ENCODE data around the gene CDH23.

The CDH23 gene

DNA sequence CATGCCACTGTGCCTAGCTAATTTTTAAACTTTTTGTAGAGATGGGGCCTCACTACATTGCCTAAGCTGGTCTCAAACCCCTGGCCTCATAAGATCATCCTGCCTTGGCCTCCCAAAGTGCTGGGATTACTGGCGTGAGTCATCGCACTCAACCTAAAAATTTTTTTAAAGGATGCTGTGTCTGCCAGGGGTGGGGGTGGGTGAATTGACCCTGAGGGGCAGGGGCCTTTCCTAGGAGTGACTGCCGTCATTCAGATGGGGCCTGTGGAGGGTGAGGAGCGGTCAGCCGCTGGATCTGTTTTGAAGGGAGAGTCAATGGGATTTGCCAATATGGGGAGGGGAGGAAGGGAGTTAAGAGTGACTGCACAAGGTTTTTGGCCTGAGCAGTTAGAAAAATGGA lies 233.4 kb downstream of the CDH23 start:
- DNase-seq = no peak

DNA sequence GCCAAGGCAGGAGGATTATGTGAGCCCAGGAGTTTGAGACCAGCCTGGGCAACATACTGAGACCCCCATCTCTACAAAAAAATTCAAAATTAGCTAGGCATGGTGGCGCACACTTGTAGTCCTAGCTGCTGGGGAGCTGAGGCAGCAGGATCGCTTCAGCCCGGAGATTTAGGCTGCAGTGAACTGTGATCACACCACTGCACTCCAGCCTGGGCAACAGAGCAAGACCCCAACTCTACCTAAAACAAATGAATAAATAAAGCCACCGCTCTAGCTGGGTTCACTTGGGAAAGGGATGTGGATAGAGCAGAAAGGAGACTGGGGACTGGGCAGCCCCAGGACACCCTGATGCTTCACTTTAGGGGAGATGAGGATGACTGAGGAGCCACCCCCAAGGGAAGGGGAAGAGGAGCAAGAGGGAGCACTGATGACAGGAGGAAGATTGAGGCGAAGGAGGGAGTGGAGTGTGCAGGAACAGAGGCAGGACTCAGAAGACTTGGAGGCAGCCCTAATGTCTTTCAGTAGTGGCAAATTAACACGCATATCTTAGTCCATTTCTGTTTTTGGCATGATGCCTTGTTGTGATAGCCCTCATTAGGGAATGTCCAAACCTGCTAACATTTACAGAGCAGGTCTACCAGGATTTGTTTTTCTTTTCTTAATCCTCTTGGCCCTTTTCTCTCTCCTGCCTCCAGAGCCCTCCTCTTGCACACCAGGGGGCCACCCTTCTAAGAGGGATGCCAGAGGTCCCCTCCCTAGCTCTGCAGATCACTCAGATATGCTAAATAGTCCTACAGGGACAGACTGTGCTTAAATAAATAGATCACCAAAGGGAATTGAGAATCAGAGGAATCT lies 234.5 kb downstream of the CDH23 start:
- DNase-seq = no peak

DNA sequence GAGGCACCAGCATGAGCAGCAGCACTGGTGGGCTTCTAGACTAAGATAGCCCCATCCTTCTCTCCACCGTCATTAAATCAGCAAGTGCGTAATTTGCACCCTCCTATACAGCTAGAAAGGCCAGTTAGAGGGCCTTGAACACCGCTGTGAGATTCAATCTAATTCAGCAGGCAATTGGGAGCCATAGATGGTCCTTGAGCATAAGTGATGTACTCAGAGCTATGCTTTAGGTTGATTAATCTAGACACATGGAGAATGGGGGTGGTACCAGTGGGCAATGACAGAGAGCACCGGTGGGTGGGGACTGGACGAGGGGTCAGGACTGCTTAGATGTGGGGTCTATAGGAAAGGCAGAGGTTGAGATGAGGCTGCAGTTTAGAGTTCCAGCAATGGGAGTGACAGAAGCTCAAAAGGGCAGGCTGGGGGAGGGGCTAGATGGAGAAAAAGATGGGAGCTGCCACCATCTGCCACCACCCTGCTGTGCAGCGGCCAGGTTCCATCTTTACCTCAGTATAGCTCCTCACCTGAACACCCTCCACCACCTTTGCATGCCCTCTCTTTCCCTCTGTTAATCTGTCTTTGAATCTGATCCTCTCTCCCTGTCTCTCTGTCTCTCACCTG lies 235.6 kb downstream of the CDH23 start:
- DNase-seq = no peak

DNA sequence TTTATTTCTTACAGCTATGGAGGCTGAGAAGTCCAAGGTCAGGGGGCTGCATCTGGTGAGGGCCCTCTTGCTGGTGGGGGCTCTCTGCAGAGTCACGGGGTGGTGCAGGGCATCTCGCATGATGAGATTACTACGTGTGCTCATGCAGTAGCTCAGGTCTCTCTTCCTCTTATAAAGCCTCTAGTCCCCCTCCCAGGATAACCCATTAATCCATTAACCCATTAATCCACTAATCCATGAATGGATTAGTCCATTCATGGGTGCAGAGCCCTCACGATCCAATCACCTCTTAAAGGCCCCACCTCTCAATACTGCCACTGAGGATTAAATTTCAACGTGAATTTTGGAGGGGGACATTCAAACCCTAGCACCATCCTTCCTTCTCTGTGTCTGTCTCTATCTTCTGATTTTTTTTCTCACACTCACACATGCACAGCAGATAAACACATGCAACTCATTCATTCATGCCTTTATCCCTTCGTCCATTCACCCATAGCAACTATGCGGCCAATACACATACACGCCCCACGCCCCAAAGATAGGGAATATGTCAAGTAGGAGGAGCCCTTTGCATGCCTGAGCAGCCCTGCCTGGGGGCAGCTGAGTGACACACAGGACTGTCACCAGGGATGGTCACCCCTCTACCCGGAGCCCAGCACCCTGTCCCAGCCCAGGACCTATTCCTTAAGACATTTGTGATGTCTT lies 236.3 kb downstream of the CDH23 start:
- no peak for DNase-seq

DNA sequence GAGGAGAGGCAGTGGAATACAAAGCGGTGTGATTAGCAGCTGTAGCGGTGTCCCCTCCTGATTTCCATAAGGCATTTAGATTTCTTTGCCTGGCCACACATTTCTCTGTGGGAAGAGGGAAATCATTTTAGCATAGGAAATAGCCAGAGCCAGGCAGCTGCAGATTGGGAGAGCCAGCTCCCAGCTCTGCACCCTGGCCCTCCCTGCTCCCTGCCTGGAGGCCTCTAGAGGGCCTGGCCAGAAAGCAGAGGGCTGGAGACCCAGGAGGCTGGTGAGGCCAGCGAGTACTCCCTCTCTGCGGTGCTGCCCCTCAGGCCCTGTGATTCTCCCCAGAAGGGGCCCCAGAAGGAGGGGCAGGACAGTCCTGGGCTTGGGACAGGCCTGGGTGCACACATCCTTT lies 237.2 kb downstream of the CDH23 start:
- no peak for DNase-seq

DNA sequence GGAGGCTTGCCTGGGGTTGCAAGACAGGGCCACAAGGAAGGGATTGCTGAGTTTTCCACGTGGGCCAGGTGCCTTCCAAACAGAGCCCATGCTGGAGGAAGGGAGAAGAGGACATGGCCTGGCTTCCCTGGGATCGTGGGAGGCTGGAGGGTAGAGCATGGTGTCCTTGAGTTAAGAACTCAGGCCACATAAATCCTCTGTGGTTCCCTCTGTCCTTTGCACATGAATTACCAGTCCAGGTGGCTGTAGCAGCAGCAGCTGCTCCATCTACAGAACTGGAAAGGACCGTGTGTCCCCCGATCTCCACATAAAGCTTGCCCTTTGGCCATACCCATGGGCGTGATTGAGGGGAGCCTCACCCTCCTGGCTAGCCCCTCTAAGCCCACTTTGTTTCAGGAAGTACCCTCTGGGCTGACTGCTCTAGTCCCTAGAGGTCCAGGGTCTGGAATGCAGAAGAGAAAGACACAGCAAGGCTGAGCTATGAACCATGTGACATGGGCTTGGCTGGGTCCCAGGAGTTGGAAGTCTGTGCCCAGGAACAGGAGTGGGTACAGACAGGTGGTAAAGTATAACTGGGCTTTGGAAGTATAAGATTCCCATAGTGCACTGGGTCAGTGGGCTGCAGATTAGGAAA lies 237.9 kb downstream of the CDH23 start:
- DNase-seq = no peak

DNA sequence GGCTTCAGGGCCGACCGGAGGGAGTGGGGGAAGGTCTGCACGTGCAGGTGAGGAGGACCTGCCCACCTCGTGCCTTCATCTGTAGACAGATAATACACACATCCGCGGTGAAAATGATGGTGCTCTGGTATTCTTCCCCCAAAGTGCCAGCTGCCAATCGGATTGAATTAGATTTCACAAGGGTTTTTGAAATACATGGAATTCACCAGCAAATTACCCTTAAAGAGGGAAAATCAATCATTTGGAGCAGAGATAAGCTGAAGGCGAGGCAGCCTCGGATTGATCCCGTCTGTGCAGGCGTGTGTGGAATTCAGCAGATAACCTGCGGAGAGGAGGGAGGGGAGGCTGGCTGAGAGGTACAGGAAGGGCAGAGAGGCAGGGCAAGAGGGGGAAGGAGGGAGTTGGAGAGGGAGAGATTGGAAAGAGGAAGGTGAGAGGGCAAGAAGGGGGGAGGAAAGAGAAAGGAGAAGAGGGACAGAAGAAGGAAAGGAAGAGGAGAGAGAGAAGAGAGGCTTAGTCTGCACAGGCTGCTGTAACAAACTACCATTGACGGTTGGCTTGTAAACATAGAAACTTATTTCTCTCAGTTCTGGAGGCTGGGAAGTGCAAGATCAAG lies 238.6 kb downstream of the CDH23 start:
- no peak for DNase-seq

DNA sequence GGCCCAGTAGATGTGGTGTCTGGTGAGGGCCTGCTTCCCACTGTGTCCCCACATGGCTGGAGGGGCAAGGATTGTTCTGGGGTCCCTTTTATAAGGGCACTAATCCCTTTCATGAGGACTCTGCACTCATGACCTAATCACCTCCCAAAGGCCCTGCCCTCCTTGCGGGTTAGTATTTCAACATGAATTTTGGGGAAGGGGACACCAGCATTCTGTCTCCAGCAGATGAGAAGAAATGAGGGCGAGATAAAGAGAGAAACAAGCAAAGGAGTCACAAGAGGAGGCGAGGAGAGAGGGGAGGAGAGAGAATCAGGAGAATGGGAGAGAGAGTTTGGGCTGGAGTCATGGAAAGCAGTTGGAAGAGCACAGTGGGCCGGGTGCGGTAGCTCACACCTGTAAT lies 239.1 kb downstream of the CDH23 start:
- DNase-seq = no peak

DNA sequence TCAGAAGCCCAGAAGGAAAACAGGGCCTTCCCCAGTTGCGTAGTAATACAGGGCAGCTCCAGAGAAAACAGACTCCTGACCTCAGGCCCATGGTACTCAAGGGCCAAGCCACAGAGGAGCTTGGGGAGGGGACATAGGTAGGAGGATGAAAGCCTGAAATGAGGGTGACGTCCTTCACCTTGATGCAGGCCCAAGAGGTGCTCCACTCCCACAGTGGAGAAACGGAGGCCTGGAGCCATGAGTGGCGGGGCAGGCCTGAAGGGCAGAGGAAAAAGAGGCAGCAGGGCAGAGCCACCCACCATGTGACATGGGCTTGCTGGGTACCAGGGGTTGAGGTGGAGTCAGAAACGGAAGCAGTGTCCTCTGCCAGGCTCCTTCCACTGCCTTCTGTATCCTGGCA lies 239.9 kb downstream of the CDH23 start:
- DNase-seq = no peak

DNA sequence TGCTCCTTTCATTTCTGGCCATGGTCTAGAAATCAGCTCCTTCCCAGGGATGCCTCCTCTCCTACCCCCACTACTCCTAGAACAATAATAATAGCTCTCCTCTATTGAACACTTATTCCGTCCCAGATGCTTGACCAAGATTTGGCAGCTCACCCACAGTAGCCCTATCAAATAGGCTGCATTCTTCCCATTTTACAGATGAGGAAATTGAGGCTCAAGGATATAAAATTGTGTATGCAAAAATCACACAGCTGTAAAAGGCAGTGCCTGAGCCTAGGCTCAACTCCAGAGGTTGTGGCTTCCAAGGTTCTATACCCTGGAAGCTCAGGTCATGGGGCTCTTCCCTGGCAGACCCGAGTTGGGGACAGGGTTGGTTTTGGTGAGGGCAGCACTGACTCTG lies 240.6 kb downstream of the CDH23 start:
- DNase-seq = no peak

DNA sequence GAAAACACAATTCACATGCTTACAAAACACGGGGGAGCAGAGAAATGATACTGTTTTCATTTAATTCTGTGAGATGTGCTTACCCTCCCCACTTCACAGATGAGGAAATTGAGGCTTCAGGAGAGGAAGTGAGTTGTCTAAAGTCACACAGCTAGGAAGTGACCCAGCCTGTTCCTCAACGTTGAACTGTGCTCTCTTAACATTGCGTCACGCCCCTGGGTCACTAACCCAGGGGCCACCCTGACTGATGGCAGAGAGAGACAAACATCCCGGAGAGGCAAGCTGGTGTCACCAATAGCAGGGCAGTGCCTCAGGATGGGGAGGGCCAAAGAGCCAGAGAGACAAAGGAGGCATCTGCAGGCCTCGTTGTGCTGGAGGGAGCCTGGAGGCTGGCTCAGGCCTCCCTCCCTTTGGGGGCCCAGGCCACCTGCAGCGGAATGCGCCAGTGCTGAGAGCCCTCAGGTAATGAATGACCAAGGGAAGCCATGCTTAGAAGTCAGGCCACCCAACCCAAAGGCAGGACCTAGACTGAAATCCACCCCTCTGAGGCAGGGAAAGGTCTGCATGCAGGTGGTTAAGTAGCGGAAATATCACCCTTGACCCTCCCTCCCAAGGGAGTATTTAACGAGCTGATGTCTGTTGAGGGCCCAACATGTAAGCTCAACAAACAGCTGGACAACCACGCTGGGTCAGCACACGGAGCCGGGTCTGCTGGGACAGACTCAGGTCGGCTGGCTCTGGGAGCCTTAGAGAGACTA lies 241.5 kb downstream of the CDH23 start:
- no peak for DNase-seq

DNA sequence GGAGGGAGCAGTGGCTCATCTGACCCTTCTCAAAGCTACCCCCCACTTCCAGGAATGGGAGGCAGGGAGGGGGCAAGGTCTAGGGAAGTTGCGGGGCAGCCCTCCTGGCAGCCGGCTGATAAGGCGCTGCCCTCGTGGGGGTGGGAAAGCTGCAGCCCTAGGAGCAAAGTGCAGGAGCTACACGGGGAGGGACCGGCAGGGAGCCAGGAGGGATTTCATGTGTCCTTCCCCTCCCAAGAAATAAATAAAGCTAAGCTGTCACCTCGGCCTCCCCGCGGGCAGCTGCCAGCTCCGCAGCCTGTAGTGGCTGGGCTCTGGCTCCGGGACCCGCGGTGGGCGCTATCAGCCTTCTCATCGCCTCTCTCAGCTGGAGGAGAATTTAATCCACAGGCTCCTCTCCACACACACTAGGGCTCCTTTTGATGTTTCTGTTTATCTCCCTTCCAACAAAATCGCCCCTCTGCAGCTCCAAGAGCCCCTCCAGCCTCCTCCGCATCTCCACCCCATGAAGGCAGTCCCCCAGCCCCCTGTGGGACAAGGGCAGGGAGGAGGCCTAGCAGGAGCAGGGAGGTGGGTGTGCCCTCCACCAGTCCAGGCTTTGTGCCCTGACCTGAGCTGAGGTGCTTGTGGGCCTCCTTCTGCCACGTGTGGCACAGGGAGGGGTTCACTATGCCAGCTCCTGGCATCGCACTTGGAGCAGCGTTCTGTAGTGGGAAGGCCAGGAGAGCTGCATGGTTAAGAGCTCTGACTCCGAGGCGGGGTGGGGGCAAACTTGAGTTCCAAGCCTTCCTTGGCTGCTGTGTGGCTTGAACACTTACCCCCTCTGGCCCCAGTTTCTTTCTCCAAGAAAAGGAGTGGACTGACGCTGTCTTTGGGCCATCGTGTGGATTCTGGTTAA lies 242.4 kb downstream of the CDH23 start:
- no peak for DNase-seq

DNA sequence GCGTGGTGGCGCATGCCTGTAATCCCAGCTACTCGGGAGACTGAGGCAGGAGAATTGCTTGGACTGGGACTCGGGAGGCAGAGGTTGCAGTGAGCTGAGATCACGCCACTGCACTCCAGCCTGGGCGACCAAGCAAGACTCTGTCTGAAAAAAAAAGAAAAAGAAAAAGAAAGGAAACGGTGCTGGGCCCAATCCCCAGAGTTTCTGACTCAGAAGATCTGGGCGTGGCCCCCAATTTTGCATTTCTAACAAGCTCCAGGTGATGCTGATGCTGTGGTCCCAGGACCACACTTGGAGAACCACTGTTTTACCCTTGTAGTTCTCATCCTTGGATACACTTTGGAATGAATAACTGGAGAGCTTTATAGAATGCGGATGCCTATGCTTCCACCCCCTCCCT lies 243.9 kb downstream of the CDH23 start:
- no peak for DNase-seq

DNA sequence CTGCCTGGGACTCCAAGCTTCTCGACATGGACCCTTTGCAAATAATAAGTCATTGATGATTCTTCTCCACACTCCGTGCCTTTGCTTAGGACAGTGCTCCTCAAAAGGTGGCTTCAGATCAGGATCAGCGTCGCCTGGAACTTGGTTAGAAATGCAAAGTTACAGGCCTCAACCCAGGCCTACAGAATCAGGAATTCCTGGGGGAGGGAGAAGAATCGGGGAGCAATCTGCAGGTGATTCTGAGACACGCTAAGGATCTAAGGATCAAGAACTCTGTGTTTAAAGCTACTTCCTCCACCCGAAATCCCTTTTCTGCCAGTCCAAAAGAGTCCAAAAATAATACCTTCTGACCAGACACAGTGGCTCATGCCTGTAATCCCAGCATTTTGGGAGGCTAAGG lies 244.7 kb downstream of the CDH23 start:
- DNase-seq = no peak

DNA sequence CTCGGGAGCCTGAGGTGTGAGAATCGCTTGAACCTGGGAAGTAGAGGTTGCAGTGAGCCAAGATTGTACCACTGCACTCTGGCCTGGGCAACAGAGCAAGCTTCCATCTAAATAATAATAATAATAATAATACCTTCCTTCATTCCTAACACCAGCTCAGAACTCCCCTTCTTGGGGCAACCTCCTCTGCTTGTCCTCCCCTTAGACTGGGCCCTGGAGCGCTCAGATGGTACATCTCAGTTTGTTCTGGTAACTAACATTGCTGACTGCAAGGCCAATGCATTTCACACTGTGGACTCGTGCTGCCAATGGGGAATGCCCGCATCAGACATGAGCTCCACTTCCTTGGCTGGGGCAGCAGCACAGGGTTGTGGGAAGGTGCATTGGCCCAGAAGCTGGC lies 245.3 kb downstream of the CDH23 start:
- DNase-seq = no peak

DNA sequence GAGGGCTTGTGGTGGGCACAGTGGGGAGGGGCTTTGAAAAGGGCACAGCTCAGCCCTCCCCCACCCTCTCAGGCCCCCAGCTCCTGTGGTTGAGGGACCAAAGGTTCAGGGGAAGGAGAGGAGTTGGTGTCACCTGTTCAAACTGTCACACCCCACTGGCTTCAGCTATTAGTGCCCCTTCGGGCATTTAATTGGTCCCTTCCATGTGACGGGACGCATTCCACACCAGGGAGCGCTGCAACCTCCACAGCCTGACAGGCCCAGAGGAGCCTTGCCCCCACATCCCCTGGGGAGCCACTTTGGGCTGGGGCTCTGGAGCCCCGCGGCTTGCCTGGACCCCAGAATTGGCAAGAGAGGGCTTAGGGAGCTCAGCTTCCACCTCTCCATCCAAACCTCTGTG lies 247.2 kb downstream of the CDH23 start:
- no peak for DNase-seq

DNA sequence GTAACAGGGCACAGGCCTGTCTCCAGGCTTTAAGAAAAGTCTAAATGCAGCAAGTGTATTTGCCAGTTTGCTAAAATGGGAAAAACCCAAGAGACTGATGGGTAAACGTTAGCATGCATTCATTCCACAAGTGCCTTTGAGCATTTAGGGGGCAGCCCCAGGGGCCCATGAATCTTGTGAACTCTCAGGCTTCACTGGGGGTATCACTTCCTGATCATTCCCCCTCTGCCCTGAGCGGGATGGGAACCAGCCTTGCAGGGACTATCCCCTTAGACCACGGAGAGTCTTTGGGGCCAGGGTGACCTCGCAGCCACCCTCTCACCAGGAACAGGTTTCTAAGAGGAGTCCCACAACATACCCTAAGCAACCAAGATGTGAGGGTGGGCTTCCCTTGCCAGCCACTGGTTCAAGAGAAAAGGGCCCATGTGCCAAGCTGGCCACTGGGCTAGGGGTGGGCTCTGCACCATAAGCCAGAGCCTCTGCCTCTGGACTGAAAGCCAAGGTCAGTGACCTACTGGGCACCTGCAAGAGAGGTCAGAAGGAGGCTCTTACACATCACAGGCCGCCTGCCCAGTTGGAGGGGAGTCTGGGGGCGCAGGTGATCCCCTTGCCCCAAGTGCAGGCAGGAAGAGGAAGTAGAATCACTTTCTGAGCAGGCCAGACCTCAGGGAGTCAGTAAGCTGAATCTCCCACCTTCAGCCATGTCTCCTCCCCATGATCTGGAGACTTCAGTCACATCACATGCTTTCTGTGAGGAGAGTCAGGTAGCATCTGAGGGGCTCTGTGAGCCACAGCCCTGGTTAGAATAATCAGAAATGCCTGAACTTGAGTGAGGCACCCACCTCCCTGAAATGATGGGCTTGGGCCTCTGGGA lies 247.8 kb downstream of the CDH23 start:
- no peak for DNase-seq

DNA sequence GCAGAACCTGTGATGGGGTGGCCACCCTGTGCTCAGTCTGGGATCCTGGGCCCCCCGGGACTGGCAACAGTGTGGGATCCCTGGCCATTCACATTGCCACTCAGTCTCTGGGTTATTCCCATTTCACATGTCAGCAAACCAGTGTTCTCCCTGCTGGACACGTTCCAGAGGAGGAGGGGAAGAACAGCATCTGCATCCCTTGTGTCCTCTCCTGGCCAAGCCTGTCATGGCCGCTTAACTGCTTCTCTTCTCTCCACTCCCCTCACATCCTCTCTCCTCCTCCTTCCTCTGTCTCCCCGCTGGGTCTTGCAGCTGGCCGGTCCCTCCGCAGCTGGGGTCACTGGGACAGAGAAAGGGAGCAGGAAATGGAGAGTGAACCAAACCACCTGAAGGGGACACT lies 248.5 kb downstream of the CDH23 start:
- DNase-seq = no peak

DNA sequence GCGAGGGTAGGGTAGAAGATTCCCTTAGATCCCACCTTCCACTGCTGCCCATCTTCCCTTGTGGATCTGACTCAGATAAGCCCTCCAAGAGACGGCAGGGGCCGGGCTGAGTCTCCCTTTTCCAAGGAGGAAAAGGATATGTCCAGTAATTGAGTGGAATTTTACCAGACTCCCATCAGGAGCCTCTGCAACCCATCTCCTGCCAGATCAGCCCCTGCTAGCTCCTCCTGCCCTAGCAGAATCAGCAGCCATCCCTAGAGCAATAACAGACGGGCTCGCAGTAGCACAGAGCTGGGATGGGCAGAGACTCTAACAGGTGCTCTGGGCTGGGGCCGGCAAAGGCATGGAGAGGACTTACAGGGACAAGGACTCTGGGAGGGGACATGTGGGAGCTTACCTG lies 249.3 kb downstream of the CDH23 start:
- no peak for DNase-seq

DNA sequence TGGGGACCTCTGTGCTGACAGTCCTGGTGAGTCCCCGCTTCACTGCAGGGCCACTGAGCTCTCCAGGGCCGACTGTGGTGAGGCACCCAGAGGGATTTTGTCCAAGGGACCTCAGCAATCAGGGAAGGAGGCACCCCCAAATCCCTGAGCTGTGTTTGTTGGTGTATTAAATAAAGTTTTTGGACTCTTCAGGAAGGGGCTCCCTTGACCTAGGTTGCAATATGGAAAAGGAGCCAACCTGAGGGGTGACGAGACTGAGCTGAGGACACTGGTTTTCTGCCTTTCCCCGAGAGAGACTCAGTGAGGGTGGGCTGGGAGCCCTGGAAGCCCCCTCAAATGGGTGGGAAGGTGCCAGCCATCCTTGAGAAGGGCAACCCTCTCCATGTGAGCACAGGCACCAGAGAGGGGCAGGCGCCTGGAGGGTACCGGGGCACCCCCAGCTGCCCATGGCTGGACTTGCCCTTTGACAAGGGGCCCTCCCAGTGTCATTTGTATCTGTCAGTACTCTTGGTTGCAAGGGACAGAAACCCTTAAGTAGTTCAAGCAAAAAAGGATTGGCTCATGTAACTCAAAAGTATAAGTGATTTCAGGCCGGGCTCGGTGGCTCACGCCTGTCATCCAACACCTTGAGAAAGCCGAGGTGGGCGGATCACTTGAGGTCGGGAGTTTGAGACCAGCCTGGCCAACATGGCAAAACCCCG lies 250.0 kb downstream of the CDH23 start:
- DNase-seq = no peak
